HUES48 (cell line): ENCODE results near the gene NYAP2.

Experiments used
- H3K27ac ChIP-seq: one replicate; pipeline ENCODE4 v1.7.0; 2013; ENCODE audit warnings: low read depth, low read length, inconsistent platforms
- H3K27me3 ChIP-seq: 2 replicates; pipeline ENCODE4 v1.6.1; 2013; ENCODE audit warnings: mild to moderate bottlenecking, low read length; ENCODE audit not compliant: control insufficient read depth, insufficient read depth
- H3K36me3 ChIP-seq: 2 replicates; pipeline ENCODE4 v1.6.1; 2013; ENCODE audit warnings: low read length; ENCODE audit not compliant: control insufficient read depth, insufficient read depth
- H3K4me1 ChIP-seq: 2 replicates; pipeline ENCODE4 v1.6.1; 2013; ENCODE audit warnings: mild to moderate bottlenecking, low read length; ENCODE audit not compliant: control insufficient read depth, insufficient read depth
- H3K4me3 ChIP-seq: 2 replicates; pipeline ENCODE4 v1.5.1; 2013; ENCODE audit warnings: mild to moderate bottlenecking, low read depth, low read length
- H3K9ac ChIP-seq: 2 replicates; pipeline ENCODE4 v1.6.1; 2013; ENCODE audit warnings: mild to moderate bottlenecking, low read depth, low read length, moderate library complexity
- H3K9me3 ChIP-seq: 2 replicates; pipeline ENCODE4 v1.6.1; 2013; ENCODE audit warnings: low read length; ENCODE audit not compliant: control insufficient read depth, insufficient read depth

NYAP2 gene

GRCh38 chr2:225484751-225485150 is 85.2 kb downstream of the NYAP2 start:
- H3K27me3 ChIP-seq, result no peaks in the 10 kb centered on the region
- H3K9ac ChIP-seq, result no peak overlapping the region
- no peaks in the 10 kb centered on the region for H3K9me3 ChIP-seq
- H3K4me1 ChIP-seq, result no peaks in the 10 kb centered on the region
- no peaks in the 10 kb centered on the region for H3K36me3 ChIP-seq
- H3K27ac ChIP-seq, result no peak overlapping the region
- no peak overlapping the region for H3K4me3 ChIP-seq

GRCh38 chr2:225486236-225486635 is 86.7 kb downstream of the NYAP2 start:
- no peaks in the 10 kb centered on the region for H3K27me3 ChIP-seq
- no peak overlapping the region for H3K9ac ChIP-seq
- no peaks in the 10 kb centered on the region for H3K9me3 ChIP-seq
- H3K4me1 ChIP-seq, result no peaks in the 10 kb centered on the region
- no peaks in the 10 kb centered on the region for H3K36me3 ChIP-seq
- H3K4me3 ChIP-seq, result no peak overlapping the region
- no peak overlapping the region for H3K27ac ChIP-seq

GRCh38 chr2:225487878-225488416 is 88.4 kb downstream of the NYAP2 start:
- H3K27me3 ChIP-seq, result no peaks in the 10 kb centered on the region
- H3K9ac ChIP-seq, result no peak overlapping the region
- no peak overlapping the region for H3K4me3 ChIP-seq
- no peaks in the 10 kb centered on the region for H3K9me3 ChIP-seq
- no peaks in the 10 kb centered on the region for H3K4me1 ChIP-seq
- H3K27ac ChIP-seq, result no peak overlapping the region
- no peaks in the 10 kb centered on the region for H3K36me3 ChIP-seq

- Histone ChIP-seq H3K9me3 (no peaks in the 10 kb centered on the region), H3K27me3 (no peaks in the 10 kb centered on the region), H3K4me3 (no peak overlapping the region), H3K9ac (no peak overlapping the region), H3K36me3 (no peaks in the 10 kb centered on the region), H3K27ac (no peak overlapping the region), H3K4me1 (no peaks in the 10 kb centered on the region)
Measured at GRCh38 chr2:225488743-225489142, 89.2 kb downstream of the NYAP2 start.

GRCh38 chr2:225493420-225494099 is 94.0 kb downstream of the NYAP2 start:
- no peak overlapping the region for H3K9ac ChIP-seq
- no peaks in the 10 kb centered on the region for H3K27me3 ChIP-seq
- no peak overlapping the region for H3K4me3 ChIP-seq
- H3K9me3 ChIP-seq, result no peaks in the 10 kb centered on the region
- H3K27ac ChIP-seq, result no peak overlapping the region
- H3K4me1 ChIP-seq, result peaks cover 18% of the 10 kb centered on the region
- no peaks in the 10 kb centered on the region for H3K36me3 ChIP-seq

GRCh38 chr2:225494100-225494459 is 94.6 kb downstream of the NYAP2 start:
- Histone ChIP-seq H3K4me3 (no peak overlapping the region), H3K9me3 (no peaks in the 10 kb centered on the region), H3K27ac (no peak overlapping the region)

GRCh38 chr2:225495706-225496105 is 96.2 kb downstream of the NYAP2 start:
- no peak overlapping the region for H3K9ac ChIP-seq
- no peaks in the 10 kb centered on the region for H3K36me3 ChIP-seq

More at GRCh38 chr2:225494100-225494459, 94.6 kb downstream of the NYAP2 start:
- peaks cover 18% of the 10 kb centered on the region for H3K4me1 ChIP-seq
- no peak overlapping the region for H3K9ac ChIP-seq
- H3K27me3 ChIP-seq, result no peaks in the 10 kb centered on the region
- no peaks in the 10 kb centered on the region for H3K36me3 ChIP-seq

GRCh38 chr2:225496568-225496967 is 97.1 kb downstream of the NYAP2 start:
- H3K27ac ChIP-seq, result no peak overlapping the region
- H3K9me3 ChIP-seq, result no peaks in the 10 kb centered on the region
- H3K4me1 ChIP-seq, result peaks cover 18% of the 10 kb centered on the region
- H3K27me3 ChIP-seq, result no peaks in the 10 kb centered on the region
- H3K9ac ChIP-seq, result no peak overlapping the region
- no peak overlapping the region for H3K4me3 ChIP-seq
- H3K36me3 ChIP-seq, result no peaks in the 10 kb centered on the region

More at GRCh38 chr2:225495706-225496105, 96.2 kb downstream of the NYAP2 start:
- Histone ChIP-seq H3K9me3 (no peaks in the 10 kb centered on the region), H3K4me1 (peaks cover 18% of the 10 kb centered on the region), H3K27me3 (no peaks in the 10 kb centered on the region), H3K4me3 (no peak overlapping the region), H3K27ac (no peak overlapping the region)

GRCh38 chr2:225497166-225497565 is 97.7 kb downstream of the NYAP2 start:
- Histone ChIP-seq H3K9ac (no peak overlapping the region), H3K27ac (no peak overlapping the region), H3K27me3 (no peaks in the 10 kb centered on the region), H3K4me3 (no peak overlapping the region), H3K36me3 (no peaks in the 10 kb centered on the region), H3K4me1 (peaks cover 18% of the 10 kb centered on the region), H3K9me3 (no peaks in the 10 kb centered on the region)

GRCh38 chr2:225501022-225501421 is 101.5 kb downstream of the NYAP2 start:
- no peaks in the 10 kb centered on the region for H3K9me3 ChIP-seq
- H3K36me3 ChIP-seq, result no peaks in the 10 kb centered on the region
- no peak overlapping the region for H3K4me3 ChIP-seq
- H3K9ac ChIP-seq, result no peak overlapping the region
- H3K27me3 ChIP-seq, result no peaks in the 10 kb centered on the region
- H3K4me1 ChIP-seq, result peaks cover 13% of the 10 kb centered on the region
- H3K27ac ChIP-seq, result no peak overlapping the region

GRCh38 chr2:225502971-225503370 is 103.5 kb downstream of the NYAP2 start:
- no peaks in the 10 kb centered on the region for H3K9me3 ChIP-seq
- H3K4me1 ChIP-seq, result no peaks in the 10 kb centered on the region
- H3K27me3 ChIP-seq, result no peaks in the 10 kb centered on the region
- H3K9ac ChIP-seq, result no peak overlapping the region
- no peaks in the 10 kb centered on the region for H3K36me3 ChIP-seq
- no peak overlapping the region for H3K4me3 ChIP-seq
- no peak overlapping the region for H3K27ac ChIP-seq
